GM12801 (cell line): ENCODE measurements around the gene KCNK6.

Source experiments
- TF ChIP-seq, protein P1 (sequence below): IDR thresholded peaks from one replicate; pipeline ENCODE4 v1.5.1; 2011; ENCODE audit warnings: control low read depth; ENCODE audit not compliant: insufficient read length; ENCODE audit errors: extremely low read depth

KCNK6 gene

DNA sequence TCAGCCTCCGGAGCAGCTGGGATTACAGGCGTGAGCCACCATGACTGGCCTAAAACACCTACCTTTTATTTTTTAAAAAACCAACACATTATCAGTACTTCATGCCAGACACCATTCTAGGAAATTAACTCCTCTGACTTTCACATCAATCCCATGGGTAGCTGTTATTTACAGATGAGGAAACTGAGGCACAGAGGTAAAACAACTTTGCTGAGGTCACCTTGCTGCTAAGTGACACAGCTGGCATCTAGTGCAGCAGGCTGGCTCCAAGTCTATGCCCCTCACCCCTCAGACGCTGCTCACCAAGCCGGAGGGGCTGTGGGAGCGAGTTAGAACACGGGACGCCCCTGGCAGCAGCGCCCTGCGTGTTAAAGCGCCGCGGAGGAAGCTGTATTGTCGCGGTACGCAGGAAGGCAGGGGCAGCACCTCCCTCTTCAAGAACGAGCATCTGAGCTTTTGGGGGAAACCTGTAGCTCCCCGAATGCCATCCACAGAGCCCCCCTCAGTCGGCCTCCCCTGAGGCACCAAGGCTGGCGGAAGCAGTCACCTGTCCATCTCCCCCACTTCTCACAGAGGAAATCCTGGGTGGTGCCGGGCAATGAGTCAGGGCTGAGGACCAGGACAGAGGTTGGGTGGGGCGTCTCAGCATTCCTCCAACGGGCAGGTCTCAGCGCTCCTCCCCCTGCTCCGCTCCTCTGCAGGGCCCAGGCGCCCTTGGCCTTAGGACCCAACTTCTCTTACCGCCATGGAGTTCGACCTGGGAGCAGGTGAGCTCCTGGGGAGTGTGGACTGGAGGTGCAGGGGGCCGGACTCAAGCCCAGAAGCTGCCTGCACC is 15.9 kb upstream of the KCNK6 start, which contains the start of gene C19orf33:
Gene C19orf33, plus strand, starts transcription at position 735 of the 835 bp plus-strand sequence. Its CDS starts 11 bp downstream, at position 746.
- TF ChIP-seq, protein P1, sequence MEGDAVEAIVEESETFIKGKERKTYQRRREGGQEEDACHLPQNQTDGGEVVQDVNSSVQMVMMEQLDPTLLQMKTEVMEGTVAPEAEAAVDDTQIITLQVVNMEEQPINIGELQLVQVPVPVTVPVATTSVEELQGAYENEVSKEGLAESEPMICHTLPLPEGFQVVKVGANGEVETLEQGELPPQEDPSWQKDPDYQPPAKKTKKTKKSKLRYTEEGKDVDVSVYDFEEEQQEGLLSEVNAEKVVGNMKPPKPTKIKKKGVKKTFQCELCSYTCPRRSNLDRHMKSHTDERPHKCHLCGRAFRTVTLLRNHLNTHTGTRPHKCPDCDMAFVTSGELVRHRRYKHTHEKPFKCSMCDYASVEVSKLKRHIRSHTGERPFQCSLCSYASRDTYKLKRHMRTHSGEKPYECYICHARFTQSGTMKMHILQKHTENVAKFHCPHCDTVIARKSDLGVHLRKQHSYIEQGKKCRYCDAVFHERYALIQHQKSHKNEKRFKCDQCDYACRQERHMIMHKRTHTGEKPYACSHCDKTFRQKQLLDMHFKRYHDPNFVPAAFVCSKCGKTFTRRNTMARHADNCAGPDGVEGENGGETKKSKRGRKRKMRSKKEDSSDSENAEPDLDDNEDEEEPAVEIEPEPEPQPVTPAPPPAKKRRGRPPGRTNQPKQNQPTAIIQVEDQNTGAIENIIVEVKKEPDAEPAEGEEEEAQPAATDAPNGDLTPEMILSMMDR, result no peak

DNA sequence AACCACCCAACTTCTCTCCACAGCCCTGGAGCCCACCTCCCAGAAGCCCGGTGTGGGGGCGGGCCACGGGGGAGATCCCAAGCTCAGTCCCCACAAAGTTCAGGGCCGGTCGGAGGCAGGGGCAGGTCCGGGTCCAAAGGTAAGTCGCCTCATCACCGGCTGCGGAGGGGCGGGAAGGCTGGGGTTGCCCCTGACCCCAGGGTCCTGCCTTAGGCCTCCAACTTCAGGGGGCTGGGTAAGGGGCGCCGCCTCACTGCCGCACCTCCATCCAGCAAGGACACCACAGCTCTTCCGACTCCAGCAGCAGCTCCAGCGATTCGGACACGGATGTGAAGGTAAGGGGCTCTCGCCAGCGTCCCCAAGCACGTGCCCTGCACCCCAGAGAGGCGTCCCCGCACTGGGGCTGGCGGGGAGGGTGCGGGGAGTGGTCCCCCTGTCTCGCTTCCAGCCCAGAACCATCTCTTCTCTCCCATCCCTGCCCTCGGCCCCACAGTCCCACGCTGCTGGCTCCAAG is 15.2 kb upstream of the KCNK6 start:
- TF ChIP-seq, protein P1, result no peak

DNA sequence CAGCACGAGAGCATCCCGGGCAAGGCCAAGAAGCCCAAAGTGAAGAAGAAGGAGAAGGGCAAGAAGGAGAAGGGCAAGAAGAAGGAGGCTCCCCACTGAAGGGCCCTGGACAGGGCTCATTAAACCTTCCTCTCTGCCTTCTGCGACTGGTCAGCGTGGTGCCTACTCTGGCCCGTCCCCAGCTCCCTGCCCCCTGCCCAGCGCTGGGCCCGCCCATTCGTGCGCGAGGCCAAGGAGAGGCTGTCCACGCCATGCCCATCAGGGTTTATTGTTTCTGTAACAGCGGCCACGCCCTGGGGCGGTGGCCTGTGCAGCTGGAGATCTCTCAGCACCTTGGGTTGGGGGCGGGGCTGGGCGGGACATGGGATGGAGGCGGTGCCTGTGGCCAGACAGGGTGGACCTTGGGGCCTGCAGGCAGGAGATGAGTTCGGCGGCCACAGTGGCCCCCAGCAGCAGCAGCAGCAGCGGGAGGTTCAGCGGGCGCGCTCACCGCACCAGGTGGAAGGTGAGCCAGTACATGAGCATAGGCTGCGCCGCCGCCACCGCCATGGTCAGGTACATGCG is 14.7 kb upstream of the KCNK6 start:
- TF ChIP-seq, protein P1, result no peak

DNA sequence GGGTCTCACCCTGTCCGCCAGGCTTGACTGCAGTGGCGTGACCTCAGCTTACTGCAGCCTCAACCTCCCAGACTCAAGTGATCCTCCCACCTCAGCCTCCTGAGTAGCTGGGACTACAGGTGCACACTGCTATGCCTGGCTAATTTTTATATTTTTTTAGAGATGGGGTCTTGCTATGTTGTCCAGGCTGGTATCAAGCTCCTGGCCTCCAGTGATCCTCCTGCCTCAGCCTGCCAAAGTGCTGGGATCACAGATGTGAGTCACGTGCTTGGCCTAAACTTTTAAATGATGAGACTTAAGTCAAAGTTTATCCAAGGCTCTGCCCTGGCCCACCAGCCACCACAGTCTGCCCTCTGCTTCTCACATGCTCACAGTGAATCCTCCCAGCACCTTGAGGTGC is 13.4 kb upstream of the KCNK6 start:
- TF ChIP-seq, protein P1, result no peak

DNA sequence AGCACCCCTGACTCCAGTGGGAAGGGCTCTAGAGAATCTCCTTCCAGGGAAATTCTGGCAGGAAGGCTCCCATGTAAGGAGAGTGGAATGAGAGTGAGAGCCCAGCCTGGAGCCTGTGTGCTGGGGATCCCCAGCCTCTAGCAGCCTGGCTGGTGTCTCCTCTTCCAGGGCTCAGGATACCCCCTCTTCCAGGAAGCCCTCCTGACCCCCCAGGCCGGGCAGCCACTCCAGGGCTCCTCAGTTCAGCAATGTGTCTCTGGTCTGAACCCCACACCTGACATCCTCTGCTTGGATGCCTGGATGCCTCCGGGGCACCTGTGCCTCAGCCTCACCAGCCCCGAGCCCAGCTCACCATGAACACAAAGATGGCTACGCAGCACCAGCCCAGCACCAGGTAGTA is 12.6 kb upstream of the KCNK6 start:
- TF ChIP-seq, protein P1, result no peak

DNA sequence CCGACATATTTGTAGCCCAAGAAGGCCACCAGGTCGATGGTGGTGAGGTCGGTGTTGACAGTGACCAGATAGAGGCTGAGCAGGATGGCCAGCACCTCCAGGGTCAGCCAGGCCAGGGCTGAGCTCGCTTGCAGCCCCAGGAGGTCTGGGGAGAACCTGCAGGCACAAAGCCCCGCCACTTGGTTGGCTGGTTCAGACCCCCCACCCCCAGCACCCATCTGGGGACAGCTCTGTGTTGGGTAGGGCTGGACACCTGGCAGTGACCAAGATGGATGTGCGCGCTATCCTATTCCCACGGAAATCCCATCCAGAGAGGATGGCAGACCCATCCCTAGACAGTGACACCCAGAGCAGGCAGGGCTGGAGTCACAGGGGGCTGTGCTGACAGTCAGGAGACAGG is 12.0 kb upstream of the KCNK6 start:
- TF ChIP-seq, protein P1, result no peak

DNA sequence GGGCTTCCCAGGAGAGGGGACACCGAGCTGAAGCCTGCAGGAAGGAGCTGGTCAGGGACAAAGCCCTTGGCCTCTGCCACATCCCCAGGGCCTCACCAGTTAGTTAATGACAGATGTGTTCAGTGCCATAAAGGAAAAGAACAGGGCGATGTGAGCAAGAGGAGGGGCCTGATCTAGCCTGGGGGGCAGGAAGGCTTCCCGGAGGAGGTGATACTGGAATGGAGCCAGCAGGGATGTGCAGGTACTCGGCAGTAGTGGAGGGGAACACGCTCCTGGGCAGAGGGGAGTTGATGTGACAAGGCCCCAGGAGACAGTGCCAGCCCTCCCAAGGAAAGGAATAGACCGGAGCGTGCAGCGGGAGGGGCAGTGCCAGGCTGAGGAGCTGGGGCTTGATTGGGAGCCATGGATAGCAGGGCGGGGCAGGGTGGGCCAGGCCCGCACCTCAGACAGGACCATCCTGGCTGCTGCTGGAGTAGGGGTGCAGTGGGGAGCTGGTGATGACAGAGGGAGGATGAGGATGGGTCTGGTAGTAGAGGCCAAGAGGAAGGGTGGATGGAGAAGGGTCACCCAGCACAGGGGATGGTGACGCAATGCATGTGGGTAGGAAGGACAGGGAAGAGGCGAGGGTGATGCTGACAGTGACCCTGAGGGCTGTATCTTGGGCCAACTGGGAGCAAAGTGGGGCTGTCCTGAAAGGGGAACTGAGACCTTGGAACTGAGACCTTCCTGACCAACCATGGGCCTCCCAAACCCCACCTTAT is 11.5 kb upstream of the KCNK6 start:
- TF ChIP-seq, protein P1, result no peak
